ENCODE measurements around the gene CTNNA3. TPM values are rescaled to one million over a fixed set of nuclear protein-coding genes. Genes with fewer than 3 reads are reported as not detected.

CTNNA3 gene
- total RNA-seq, 1 experiment from 2014 or later, result not detected

DNA sequence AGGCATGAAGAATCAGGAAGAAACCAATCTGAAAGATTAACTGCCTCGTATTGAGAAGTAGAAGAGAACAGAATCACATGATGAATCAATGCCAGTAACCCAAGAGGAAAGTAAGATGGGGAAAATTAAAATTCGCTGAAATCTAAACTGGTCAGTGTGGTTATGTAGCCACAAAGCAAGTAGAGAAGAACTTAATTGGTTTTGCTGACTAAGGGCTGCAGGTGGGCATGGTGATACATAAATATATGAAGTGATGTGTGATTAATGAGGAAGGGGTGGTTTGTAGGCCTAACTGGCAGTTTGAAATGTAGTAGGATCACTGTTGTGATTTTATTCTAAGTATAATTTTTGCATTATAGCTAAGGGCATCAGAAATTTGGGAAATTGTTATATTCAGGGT is 853.6 kb downstream of the CTNNA3 start:
- peaks cover 6% of the 10 kb centered on the region for H3K36me3 Mint-ChIP-seq (ENCODE audit: insufficient read depth, unreplicated experiment)
- no peaks in the 10 kb centered on the region for H3K9me3 Mint-ChIP-seq (ENCODE audit: low read depth, unreplicated experiment)
- no TSS peak for BruUV-seq (replicated peaks)
- DNase-seq, result no peak
- H3K4me3 Mint-ChIP-seq (ENCODE audit: low read depth, unreplicated experiment), result no peak overlapping the region
- H3K4me1 Mint-ChIP-seq (ENCODE audit: low read depth, unreplicated experiment), result peaks cover 40% of the 10 kb centered on the region
- TF ChIP-seq CTCF (IDR thresholded peaks at IDR 0.05; ENCODE audit: unreplicated experiment), result no peak
- CTCF ChIA-PET, result interaction anchor here (0.6 kb wide), 1 partner anchor 976 kb away, joined by 3 read pairs; no protein-coding TSS in a partner anchor
- intact Hi-C loops (cut with micrococcal nuclease; ENCODE audit: unreplicated experiment), result no loop called here
- no peaks in the 10 kb centered on the region for H3K27me3 Mint-ChIP-seq (ENCODE audit: unreplicated experiment)
- H3K27ac Mint-ChIP-seq (ENCODE audit: unreplicated experiment), result peak overlapping the region; percentile 27

DNA sequence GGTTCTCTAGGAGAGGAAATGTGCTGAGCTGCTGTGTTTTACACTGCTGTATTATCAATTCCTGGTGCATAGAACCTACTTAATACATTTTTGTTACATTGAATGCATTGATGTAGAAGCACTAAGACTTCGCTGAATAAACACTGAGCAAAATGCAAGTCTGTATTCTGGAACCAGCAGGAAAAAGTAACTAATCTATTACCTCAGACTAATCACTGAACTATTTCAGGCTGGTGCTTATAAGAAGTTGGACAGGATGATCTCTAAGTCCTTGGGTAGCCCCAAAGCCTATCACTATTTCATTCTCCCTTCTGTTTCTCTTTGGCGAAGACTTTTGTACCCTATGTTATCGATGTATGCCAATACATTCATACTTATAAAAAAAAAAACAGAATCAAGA is 857.3 kb downstream of the CTNNA3 start:
- H3K4me3 Mint-ChIP-seq (ENCODE audit: low read depth, unreplicated experiment), result no peak overlapping the region
- peaks cover 6% of the 10 kb centered on the region for H3K36me3 Mint-ChIP-seq (ENCODE audit: insufficient read depth, unreplicated experiment)
- H3K9me3 Mint-ChIP-seq (ENCODE audit: low read depth, unreplicated experiment), result no peaks in the 10 kb centered on the region
- H3K4me1 Mint-ChIP-seq (ENCODE audit: low read depth, unreplicated experiment), result peaks cover 62% of the 10 kb centered on the region
- H3K27me3 Mint-ChIP-seq (ENCODE audit: unreplicated experiment), result no peaks in the 10 kb centered on the region
- intact Hi-C loops (cut with micrococcal nuclease; ENCODE audit: unreplicated experiment), result loop anchor here (5.0 kb wide), 2 partner anchors 84 to 91 kb away; no protein-coding TSS in a partner anchor
- CTCF ChIA-PET, result interaction anchor here (0.6 to 1.8 kb wide), 3 partner anchors 12 to 262 kb away, joined by 3 to 8 read pairs (median 5); no protein-coding TSS in a partner anchor
- no peak for TF ChIP-seq CTCF (IDR thresholded peaks at IDR 0.05; ENCODE audit: unreplicated experiment)
- H3K27ac Mint-ChIP-seq (ENCODE audit: unreplicated experiment), result no peak overlapping the region
- no peak for DNase-seq
- no TSS peak for BruUV-seq (replicated peaks)

- CTCF ChIA-PET, result interaction anchor here (0.6 to 1.8 kb wide), 3 partner anchors 11 to 261 kb away, joined by 3 to 8 read pairs (median 5); no protein-coding TSS in a partner anchor
- no peaks in the 10 kb centered on the region for H3K9me3 Mint-ChIP-seq (ENCODE audit: low read depth, unreplicated experiment)
- no peak overlapping the region for H3K4me3 Mint-ChIP-seq (ENCODE audit: low read depth, unreplicated experiment)
- BruUV-seq (replicated peaks), result no TSS peak
- intact Hi-C loops (cut with micrococcal nuclease; ENCODE audit: unreplicated experiment), result loop anchor here (5.0 kb wide), 2 partner anchors 84 to 91 kb away; no protein-coding TSS in a partner anchor
- H3K27ac Mint-ChIP-seq (ENCODE audit: unreplicated experiment), result peak overlapping the region; percentile 13
- DNase-seq, result no peak
- TF ChIP-seq CTCF (IDR thresholded peaks at IDR 0.05; ENCODE audit: unreplicated experiment), result no peak
- H3K27me3 Mint-ChIP-seq (ENCODE audit: unreplicated experiment), result no peaks in the 10 kb centered on the region
- peaks cover 62% of the 10 kb centered on the region for H3K4me1 Mint-ChIP-seq (ENCODE audit: low read depth, unreplicated experiment)
- H3K36me3 Mint-ChIP-seq (ENCODE audit: insufficient read depth, unreplicated experiment), result no peaks in the 10 kb centered on the region
Measured at GRCh38 chr10:66837990-66838389, 858.0 kb downstream of the CTNNA3 start.

- no peak for TF ChIP-seq CTCF (IDR thresholded peaks at IDR 0.05; ENCODE audit: unreplicated experiment)
- H3K27me3 Mint-ChIP-seq (ENCODE audit: unreplicated experiment), result no peaks in the 10 kb centered on the region
- peak overlapping the region; percentile 13 for H3K27ac Mint-ChIP-seq (ENCODE audit: unreplicated experiment)
- H3K9me3 Mint-ChIP-seq (ENCODE audit: low read depth, unreplicated experiment), result no peaks in the 10 kb centered on the region
- BruUV-seq (replicated peaks), result no TSS peak
- no peak overlapping the region for H3K4me3 Mint-ChIP-seq (ENCODE audit: low read depth, unreplicated experiment)
- DNase-seq, result no peak
- peaks cover 56% of the 10 kb centered on the region for H3K4me1 Mint-ChIP-seq (ENCODE audit: low read depth, unreplicated experiment)
- no peaks in the 10 kb centered on the region for H3K36me3 Mint-ChIP-seq (ENCODE audit: insufficient read depth, unreplicated experiment)
- CTCF ChIA-PET, result interaction anchor here (0.6 to 1.8 kb wide), 2 partner anchors 15 to 885 kb away, joined by 4 to 8 read pairs; no protein-coding TSS in a partner anchor
- intact Hi-C loops (cut with micrococcal nuclease; ENCODE audit: unreplicated experiment), result loop anchor here (5.0 kb wide), 2 partner anchors 85 to 90 kb away; no protein-coding TSS in a partner anchor
Measured at GRCh38 chr10:66837335-66837734, 858.7 kb downstream of the CTNNA3 start.
